Sigmoid colon (tissue), 4 donors: ENCODE measurements around the gene PKP1.

ENCODE experiments used
- POLR2A ChIP-seq, 2 donors: fragments of 450-650 bp; IDR thresholded peaks; one replicate each; pipeline ENCODE4 v1.6.1; 2016; ENCODE audit warnings: antibody characterized with exemption in 2 of 2, mild to moderate bottlenecking in 2 of 2, moderate library complexity in 2 of 2
- POLR2AphosphoS5 ChIP-seq, 4 donors: sonication (generic); formaldehyde crosslinking; IDR thresholded peaks; one replicate each; pipeline ENCODE4 v1.6.1; 2017; ENCODE audit warnings: antibody characterized with exemption in 4 of 4
- TF ChIP-seq, protein P1 (sequence below), 4 experiments: fragments of 450-650 bp in 3 of 4; fragments of 200-600 bp in 1 of 4; IDR thresholded peaks; one replicate each; pipeline ENCODE4 v1.5.1; 2016 to 2019; ENCODE audit warnings: antibody characterized with exemption in 4 of 4, mild to moderate bottlenecking in 3 of 4, moderate library complexity in 2 of 4

DNA sequence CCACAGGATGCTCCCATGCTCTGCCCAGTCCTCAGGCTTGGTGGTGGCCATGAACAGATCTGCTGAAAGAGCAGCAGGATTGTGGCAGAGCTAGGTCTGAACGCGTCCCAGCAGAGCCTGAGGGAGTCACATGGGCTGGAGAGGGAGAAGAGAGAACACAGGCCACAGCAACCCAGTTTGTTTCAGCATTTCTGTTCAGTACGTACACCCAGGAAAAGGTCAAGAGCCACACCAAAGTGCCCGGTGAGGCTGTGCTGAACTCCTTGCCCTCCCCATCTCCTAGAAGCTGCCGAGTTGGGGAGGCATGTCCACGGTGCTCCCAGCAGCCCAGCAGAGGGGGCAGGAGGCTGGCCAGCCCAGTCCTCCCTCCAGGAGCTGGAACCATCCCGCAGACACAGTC is 5.5 kb downstream of the PKP1 start:
- TF ChIP-seq POLR2A (IDR thresholded peaks at IDR 0.05) (no peak), POLR2AphosphoS5 (IDR thresholded peaks at IDR 0.05) (no peak)
- TF ChIP-seq, protein P1, sequence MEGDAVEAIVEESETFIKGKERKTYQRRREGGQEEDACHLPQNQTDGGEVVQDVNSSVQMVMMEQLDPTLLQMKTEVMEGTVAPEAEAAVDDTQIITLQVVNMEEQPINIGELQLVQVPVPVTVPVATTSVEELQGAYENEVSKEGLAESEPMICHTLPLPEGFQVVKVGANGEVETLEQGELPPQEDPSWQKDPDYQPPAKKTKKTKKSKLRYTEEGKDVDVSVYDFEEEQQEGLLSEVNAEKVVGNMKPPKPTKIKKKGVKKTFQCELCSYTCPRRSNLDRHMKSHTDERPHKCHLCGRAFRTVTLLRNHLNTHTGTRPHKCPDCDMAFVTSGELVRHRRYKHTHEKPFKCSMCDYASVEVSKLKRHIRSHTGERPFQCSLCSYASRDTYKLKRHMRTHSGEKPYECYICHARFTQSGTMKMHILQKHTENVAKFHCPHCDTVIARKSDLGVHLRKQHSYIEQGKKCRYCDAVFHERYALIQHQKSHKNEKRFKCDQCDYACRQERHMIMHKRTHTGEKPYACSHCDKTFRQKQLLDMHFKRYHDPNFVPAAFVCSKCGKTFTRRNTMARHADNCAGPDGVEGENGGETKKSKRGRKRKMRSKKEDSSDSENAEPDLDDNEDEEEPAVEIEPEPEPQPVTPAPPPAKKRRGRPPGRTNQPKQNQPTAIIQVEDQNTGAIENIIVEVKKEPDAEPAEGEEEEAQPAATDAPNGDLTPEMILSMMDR (IDR thresholded peaks at IDR 0.05) = no peak
